ENCODE data around the gene OR4Q3.
"Not testable (repeated sequence)": the region's sequence is repeated elsewhere in the genome, so short reads cannot be mapped to it uniquely, and the experiment has no call there.

The OR4Q3 gene

DNA sequence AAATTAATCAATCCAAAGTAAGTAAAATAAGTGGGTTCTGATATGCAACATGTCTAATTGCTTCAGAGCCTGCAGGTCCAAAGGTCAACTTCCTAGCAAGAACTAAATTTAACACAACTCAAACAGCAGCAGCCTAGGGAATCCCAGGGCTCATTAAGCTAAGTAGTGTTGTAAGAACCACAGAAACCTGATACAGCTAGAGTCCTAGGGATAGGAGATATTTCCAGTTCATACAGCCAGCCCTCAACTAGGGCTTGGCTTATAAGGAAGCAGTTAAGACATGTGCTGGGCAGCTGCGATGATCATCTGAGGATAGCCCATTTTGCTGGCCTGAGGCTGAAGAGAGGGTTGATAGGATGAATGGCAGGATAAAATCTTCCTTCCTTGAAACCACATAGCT is at the start of gene OR4Q3:
Gene OR4Q3 (plus strand): TSS at position 316 of the 400 bp plus-strand sequence.
- no peak for DNase-seq (ENCODE audit: low spot score)

DNA sequence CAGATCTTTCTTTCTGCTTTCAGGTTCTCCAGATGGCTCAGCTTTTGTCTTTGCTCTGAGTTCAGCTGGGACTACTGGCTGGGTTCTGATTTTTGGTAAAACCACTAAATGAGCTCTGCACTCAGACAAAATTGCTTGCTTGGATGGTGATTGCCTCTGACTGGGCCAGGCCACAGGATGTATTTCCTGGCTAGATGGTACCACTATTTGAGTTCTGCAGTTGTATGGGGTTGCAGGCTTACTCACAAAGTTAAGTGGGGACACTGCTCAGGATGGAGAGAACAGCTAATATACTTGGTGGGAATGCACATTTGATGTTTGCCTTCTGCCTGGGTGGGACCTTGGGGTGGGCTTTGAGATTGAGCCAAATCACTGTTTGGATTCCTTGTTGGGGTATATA is 14.0 kb upstream of the OR4Q3 start:
- DNase-seq (ENCODE audit: low spot score): no peak

DNA sequence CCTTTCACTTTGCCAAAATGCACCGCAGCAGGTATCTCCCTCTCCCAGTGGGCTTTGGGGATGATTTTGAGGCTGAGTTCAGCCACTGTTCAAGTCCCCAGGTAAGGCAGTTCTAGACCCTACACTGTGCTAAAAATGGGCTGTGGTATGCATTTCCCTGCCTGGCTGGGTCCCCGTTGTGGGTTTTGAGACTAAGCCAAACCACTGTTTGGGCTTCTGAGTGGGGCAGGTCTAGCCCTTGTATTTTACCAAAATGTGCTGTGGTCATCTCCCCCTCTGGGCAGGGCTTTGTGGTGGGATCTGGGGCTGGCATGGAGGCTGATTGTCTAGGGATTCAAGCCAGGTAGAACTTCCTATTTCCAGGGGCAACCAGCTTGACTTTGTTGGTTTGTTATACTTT is 13.6 kb upstream of the OR4Q3 start:
- DNase-seq (ENCODE audit: low spot score): no peak

DNA sequence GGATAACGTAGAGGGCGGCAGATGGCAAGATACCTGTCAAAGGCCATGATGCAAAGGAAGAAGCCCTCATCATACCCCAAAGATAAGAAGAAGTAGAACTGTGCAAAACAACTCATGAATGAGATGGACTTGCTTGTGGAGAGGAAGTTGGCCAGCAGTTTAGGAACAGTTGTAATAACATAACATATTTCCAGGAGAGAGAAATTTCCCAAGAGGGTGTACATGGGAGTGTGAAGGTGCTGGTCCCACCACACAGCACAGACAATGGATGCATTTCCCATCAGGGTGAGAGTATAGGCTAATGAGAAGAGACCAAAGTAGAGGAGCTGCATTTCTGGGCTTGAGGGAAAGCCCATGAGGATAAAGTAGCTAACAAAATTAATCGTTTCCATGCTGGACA is 9.5 kb upstream of the OR4Q3 start:
- DNase-seq (ENCODE audit: low spot score): not testable (repeated sequence)

DNA sequence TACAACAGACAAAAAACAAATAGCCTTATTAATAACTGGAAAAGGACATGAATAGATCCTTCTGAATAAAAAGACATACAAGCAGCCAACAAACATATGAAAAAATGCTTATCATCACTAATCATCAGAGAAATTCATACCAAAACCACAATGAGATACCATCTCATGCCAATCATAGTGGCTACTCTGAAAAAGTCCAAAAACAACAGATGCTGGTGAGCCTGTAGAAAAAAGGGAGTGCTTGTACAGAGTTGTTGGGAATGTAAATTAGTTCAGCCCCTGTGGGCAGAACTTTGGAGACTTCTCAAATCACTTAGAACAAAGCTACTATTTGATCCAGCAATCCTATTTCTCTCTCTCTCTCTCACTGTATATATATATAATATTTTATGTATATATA is 8.9 kb downstream of the OR4Q3 start:
- DNase-seq (ENCODE audit: low spot score): not testable (repeated sequence)

DNA sequence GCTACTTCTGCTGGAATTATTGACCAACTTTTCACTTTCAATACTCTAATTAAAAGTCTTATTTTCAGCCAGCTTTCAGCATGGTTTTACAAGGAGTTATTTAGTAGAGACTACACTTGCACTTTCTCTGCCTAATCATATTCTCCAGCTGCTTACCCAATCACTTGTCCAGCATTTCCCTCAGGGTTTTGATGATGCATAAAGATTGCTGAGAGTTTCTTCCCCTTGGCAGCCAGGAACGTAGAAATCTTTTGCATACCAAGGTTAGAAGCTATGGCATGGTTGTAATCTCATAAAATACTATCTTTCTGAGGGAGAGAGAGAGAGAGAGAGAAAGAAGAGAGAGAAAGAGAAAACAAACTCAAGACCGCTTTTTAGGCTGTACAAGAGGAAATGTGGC is 10.8 kb downstream of the OR4Q3 start:
- no peak for DNase-seq (ENCODE audit: low spot score)

DNA sequence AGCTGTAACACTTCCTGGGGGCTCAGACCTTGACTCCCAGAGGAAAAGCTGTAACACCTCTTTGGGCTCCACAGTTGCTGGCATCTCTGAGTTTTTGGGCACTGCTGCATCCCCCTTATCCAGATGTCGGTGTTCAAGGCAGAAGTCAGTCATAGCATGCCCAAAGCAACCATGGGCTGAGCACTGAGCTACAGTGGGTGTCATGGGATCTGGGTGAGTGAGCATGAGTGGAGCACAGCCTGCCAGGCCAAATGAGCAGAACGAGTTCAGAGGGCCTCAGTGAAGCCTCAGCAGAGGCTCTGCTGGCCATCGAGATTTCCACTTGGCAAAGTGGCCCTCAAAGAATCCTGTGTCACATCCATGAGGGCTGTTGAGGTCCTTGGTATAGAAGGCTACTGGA is 28.1 kb downstream of the OR4Q3 start:
- not testable (repeated sequence) for DNase-seq (ENCODE audit: low spot score)

DNA sequence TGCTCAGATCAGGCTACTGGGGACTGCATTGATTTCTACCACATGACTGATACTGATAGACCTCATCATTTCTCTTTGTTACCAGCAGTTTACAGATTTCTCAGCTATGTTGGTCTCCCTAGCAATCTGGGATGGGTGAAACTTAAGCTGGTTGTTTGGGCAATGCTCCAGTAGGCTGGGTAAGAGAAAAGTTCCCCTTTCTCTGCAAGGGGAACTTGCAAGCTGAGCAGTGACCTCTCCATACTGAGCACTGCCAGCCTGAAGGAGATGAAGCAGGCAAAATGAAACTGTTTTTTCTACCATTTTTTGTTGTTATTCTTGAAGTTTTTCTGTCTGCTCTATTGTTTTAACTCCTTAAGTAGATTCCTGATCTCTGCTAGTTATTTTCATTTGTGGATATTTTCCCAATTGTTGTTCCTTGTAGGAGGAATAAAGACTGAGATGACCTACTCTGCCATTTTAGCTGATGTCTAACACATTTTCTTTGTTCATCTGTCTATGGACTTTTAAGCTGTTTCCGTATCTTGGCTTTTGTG is 28.6 kb downstream of the OR4Q3 start:
- DNase-seq (ENCODE audit: low spot score): no peak

DNA sequence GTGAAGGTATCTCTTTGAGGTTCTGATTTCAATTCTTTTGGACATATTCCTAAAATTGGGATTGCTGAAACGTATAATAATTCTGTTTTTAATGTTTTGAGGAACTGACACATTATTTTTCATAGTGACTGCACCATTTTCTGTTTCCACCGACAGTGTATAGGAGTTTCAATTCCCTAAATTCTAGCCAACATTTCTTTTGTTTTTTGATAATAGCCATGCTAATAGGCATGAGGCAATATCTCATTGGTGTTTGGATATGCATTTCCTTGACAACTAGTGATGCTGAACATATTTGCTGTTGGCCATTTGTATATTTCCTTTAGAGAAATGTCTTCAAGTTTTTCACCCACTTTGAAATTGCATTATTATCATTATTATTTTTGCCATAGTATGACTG is 29.1 kb downstream of the OR4Q3 start:
- DNase-seq (ENCODE audit: low spot score): not testable (repeated sequence)

DNA sequence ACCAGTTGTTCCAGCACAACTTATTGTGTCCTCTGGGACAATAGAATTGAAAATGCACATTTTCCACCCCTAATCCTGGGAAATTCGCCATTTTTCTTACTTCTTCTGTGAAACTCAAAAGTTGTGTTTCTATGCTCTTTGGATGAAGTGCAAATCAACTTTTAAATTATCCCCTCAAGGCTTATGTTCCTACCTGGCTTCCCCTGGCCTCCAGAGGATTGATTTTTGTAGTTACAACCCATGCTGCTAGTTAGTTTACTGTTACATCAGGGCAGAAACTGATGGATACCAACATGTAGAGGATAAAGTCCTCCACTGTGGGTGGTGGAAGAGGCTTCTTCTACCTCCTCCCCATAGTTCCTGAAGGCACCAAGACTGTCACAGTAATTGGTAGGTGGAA is 29.8 kb downstream of the OR4Q3 start, which contains the start of gene OR4M1:
Gene OR4M1 (plus strand): TSS at position 301 of the 400 bp plus-strand sequence. CDS start 6,819 bp downstream, outside the sequence.
- not testable (repeated sequence) for DNase-seq (ENCODE audit: low spot score)

DNA sequence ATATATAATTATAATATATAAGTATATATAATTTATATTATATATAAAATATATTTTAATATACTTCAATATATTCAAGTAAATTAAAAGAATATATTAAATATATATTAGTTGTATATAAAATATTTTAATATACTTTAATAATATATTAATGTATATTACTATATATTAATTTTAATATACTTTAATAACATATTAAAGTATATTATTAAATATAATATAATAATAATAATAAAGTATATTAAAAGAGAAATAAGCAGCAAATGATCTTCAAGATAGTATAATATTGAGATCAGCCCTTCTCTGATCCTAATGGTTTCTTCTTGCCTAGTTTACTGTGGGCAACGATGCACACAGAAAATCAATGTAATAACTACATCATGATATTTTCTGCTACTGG is 32.2 kb downstream of the OR4Q3 start:
- no peak for DNase-seq (ENCODE audit: low spot score)

DNA sequence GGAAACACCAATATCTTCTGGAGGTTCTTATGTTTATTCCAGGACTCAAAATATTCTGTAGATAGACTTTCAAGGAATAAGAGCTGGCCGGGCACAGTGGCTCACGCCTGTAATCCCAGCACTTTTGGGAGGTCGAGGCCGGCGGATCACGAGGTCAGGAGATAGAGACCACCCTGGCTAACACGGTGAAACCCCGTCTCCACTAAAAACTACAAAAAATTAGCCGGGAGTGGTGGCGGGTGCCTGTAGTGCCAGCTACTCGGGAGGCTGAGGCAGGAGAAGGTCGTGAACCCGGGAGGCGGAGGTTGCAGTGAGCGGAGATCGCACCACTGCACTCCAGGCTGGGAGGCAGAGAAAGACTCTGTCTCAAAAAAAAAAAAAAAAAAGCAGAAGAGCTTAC is 42.5 kb downstream of the OR4Q3 start:
- not testable (repeated sequence) for DNase-seq (ENCODE audit: low spot score)

DNA sequence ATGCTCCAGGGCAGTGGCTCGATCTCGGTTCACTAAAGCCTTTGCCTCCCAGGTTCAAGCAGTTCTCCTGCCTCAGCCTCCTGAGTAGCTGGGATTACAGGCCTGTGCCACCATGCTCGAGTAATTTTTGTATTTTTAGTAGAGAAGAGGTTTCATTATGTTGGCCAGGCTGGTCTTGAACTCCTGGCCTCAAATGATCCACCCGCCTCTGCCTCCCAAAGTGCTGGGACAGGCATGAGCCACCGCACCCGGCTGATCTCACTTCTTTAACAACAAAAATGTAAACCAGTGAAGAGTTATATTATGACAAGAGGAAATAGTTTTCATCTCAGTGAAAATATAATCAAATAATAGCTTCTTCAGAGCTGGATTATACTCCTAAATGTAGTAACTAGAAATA is 43.9 kb downstream of the OR4Q3 start:
- not testable (repeated sequence) for DNase-seq (ENCODE audit: low spot score)

DNA sequence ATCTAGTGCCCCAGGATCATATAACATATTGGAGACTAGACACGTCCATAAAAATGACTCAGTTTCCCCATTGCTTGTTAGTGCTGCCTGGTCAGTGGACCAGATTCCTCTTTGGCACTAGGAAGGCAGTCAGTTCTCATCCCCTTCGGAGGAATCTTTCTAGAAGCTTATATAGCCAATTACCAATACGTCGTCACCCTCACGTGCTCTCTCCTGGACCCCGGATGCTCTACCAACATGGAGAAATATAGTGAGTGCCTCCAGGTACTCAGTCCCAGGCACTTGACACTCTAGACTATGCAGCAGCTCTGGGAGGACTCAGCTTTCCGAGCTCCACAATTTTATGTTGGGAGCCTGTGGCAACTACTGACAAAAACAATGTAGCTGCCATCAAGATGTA is 44.8 kb downstream of the OR4Q3 start:
- DNase-seq (ENCODE audit: low spot score): not testable (repeated sequence)

DNA sequence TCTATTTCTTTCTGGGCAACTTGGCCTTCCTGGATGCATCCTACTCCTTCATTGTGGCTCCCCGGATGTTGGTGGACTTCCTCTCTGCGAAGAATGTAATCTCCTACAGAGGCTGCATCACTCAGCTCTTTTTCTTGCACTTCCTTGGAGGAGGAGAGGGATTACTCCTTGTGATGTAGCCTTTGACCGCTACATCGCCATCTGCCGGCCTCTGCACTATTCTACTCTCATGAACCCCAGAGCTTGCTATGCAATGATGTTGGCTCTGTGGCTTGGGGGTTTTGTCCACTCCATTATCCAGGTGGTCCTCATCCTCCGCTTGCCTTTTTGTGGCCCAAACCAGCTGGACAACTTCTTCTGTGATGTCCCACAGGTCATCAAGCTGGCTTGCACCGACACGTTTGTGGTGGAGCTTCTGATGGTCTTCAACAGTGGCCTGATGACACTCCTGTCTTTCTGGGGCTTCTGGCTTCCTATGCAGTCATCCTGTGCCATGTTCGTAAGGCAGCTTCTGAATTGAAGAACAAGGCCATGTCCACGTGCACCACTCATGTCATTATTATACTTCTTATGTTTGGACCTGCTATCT is 53.2 kb downstream of the OR4Q3 start:
- not testable (repeated sequence) for DNase-seq (ENCODE audit: low spot score)
